ENCODE measurements around the gene TEX13D. TPM values are rescaled to one million over a fixed set of nuclear protein-coding genes. Genes with fewer than 3 reads are reported as not detected.

TEX13D gene
- total RNA-seq = not detected in 2 replicates

GRCh38 chrX:124332481-124333424 is at the start of gene TEX13D:
Gene TEX13D, plus strand, starts transcription at chrX:124332660. Its CDS starts 258 bp downstream, at chrX:124332918.

DNA sequence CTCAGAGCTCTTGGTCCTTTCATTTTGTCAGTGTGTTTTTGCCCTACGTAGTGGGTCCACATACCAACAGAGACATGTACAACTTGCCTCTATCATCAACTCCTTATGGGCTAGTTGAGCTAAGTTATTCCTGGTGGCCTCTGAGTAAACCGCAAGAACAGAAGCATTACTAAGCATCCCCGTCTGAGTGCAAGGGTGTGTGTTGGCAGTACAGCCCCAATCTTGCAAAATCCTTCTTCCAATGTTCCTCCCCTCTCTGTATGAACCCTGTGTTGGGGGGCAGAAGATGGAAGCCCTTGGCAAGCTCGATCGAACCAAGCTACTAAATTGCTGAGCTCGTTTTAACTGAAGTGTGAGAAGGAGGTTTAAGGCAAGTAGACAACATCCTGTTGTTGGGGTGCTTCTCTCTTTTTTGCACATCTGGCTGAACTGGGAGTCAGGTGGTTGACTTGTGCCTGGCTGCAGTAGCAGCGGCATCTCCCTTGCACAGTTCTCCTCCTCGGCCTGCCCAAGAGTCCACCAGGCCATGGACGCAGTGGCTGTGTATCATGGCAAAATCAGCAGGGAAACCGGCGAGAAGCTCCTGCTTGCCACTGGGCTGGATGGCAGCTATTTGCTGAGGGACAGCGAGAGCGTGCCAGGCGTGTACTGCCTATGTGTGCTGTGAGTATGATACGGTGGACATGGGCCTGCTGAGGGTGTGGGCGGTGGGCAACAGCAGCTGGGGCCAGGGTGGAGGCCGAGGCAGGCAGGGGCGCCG is 13.8 kb downstream of the TEX13D start, which contains the start of gene SH2D1A:
SH2D1A (plus strand) TSS at position 447 of the 760 bp plus-strand sequence; CDS start at position 527, 80 bp downstream.

Other genes with a start within 250 kb of the TEX13D start
- not detected in 2 replicates for gene SH2D1A, start 13.9 kb downstream of the TEX13D start, total RNA-seq